CD4-positive, alpha-beta T cell treated with Interleukin-6 at 100 ng/mL for 8 hours (primary cell): Measurements from ENCODE around the gene AMDHD2.
"Not testable (repeated sequence)": the region's sequence is repeated elsewhere in the genome, so short reads cannot be mapped to it uniquely, and the experiment has no call there.

Source experiments
- DNase-seq: peaks from one replicate; pipeline ENCODE4 v3.0.0-alpha.2; 2020; ENCODE audit warnings: mixed read lengths, low spot score

AMDHD2 gene

DNA sequence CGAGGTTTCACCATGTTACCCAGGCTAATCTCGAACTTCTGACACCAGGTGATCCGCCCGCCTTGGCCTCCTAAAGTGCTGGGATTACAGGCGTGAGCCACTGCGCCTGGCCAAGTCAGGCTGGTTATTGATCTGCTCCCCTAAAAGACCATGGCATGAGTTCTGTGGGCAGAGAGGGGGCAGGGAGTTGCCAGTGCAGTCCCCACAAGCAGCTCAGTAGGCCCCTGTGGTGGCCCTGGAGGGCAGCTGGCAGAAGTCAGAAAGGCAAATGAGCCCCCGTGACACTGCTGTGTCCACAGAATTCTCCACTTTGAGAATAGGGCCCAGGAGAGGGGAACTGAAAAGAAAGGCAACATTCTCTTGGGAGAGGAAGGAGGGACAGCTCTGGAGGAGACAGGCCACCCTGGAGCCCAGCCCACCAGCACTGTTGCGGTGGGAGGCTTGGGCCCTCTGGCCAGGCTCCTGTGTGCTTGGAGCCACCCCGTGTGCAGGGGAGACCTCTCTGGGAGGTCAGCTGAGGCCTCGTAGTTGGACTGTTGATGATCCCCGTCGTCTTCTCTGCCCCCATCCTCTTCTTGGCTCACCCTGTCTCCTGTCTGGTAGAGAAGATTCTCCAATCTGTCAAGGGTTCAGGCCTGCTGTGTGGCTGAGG is 2.1 kb upstream of the AMDHD2 start:
- no peak for DNase-seq

GRCh38 chr16:2518823-2519710 is 1.1 kb upstream of the AMDHD2 start:
- peak; percentile 0 for DNase-seq

- DNase-seq: peak; percentile 1
Measured at GRCh38 chr16:2519711-2520080, 475 bp upstream of the AMDHD2 start.

DNA sequence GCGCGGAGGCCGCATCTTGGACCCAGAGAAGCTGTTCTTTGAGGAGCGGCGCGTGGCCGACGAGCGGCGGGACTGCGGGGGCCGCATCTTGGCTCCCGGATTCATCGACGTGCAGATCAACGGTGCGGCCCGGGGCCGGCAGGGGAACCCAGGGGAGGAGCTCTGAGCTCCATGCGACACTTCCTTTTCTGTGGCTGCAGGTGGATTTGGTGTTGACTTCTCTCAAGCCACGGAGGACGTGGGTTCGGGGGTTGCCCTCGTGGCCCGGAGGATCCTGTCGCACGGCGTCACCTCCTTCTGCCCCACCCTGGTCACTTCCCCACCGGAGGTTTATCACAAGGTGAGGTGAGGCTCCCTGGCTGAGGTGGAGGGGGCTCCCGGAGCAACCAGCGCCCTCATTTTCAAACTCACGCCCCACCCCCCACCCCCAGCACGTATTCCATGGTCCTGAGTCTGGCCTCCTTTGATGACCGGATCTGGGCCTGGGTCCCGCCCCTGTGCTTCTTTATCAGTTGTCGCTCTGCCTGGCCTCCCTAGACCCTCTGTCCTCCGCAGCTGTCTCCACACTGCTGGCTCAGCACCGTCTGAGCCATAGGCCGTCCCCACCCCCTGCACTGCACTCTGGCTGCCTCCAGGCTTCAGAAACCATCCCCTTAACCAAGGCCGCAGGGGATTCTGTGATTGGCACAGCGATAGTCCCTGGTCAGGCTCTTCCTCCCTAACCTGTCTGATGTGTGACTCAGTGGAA is 787 bp downstream of the AMDHD2 start:
- peak; percentile 72 for DNase-seq

DNA sequence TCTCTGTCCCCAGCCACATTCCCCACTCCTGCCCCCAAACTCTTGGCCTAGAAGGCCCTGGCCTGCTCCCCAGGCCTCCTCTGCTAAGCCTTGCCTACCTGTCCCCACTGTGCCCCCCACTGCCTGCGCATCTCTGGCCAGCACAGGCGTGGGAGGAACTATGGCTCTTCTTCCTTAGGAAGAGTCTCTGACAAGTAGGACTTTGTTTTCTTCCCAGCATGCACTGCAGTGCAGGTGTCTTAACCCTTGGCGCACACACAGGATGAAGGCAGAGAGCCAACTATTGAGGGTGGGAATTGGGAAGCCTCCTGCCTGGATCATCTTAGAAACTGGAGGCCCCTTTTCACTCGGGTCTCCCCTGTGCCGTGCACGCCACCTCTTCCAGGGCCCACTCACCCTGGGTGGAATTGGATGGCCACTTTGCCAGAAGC is 3.6 kb downstream of the AMDHD2 start:
- DNase-seq: no peak

- no peak for DNase-seq
Measured at GRCh38 chr16:2524339-2524938, 4.3 kb downstream of the AMDHD2 start.

GRCh38 chr16:2526135-2526534 is 6.0 kb downstream of the AMDHD2 start:
- peak; percentile 0 for DNase-seq

- no peak for DNase-seq
Measured at GRCh38 chr16:2527071-2527783, 7.1 kb downstream of the AMDHD2 start.

GRCh38 chr16:2527784-2528100 is 7.6 kb downstream of the AMDHD2 start:
- no peak for DNase-seq

DNA sequence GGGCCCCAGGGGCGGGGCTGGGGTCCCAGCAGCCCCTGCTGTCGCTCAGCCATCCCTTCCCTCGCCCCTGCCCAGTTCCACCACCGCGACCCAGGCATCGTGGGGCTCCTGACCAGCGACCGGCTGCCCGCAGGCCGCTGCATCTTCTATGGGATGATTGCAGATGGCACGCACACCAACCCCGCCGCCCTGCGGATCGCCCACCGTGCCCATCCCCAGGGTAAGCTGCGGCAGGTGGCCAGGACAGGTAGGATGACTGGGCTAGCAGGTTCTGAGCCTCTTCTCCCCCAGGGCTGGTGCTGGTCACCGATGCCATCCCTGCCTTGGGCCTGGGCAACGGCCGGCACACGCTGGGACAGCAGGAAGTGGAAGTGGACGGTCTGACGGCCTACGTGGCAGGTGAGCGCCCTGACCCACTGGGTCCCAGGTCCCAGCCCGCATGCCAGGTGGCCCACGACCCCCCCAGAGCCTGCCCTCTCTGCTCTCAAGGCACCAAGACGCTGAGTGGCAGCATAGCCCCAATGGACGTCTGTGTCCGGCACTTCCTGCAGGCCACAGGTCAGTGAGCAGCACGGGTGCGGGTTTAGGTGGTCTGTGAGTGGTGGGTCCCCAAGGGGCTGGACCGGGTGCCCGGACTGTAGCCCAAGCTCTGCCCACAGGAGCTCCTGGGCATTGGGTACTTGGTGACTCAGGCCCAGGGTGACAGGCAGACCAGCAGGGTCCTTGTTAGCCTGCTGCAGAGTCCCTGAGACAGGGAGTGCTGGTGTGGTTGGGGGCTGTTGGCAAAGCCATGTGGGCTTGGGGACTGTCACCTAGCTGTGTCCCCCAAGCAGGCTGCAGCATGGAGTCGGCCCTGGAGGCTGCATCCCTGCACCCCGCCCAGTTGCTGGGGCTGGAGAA is 8.2 kb downstream of the AMDHD2 start:
- no peak for DNase-seq

GRCh38 chr16:2529061-2529931 is 9.1 kb downstream of the AMDHD2 start:
- DNase-seq: peak; percentile 0

DNA sequence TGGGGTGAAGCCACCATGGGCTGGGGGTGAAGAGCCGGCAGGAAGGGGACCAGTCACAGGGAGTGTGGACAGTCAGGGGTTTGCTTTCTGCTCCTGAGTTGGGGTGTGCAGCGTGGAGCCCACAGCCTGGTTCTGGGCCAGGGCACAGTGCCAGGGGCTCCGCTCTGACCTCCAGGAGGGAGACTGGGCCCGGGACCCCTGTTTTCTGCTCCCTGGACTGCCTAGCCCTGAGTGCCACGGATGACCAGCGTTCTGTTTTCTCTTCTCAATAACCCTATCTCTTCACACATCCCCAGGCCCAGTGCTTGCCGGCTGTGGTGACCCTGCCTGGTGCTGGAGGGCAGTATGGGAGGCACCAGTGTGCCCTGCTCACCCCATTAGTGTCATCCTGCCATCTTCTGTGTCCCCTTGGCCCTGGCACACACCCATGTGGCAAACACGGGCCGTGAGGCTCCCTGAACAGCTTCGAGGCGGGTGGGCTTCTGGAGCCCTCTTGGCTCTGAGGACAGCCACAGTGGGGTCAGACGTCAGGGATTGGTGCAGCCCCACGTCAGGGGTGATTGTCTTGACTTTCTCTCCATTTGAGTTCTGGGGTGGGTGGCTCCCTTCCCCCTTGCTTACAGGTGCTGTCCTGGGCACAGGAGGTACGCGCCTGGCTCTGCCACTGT is 9.9 kb downstream of the AMDHD2 start:
- DNase-seq: peak; percentile 0

DNA sequence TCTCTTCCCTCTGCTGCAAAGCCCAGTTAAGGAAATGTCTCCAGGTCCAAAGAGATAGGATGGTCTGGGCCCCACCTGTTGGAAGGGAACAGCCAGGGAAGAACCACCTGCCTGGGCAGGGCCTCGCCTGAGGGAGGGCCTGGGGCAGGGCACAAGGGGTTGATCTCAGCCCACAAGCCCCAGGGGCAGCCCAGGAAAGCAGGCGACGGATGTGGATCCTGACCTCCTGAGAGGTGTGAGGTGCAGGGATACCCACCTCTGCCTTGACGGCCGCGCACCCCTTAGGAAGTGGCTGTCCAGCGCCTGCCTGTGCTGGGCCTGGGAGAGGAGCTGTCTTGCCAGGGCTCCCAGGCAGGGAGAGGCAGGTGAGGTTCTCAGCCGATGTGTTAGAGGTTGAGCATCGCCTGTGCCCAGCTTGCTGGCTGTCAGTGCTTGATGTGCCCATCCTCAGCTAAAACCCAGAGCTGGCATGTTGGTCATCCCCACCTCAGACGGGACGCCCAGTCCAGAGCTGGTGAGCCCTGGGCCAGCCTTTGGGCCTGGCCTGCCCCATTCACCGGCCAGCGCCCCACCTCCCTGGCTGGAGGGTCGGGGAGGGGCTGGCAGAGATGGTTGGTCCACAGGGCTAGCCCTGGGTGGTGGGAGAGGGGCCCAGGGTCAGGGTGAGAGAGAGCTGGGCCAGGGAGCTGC is 10.6 kb downstream of the AMDHD2 start:
- DNase-seq: peak; percentile 1

- DNase-seq: no peak
Measured at GRCh38 chr16:2531371-2531695, 11.2 kb downstream of the AMDHD2 start, which contains the start of gene CEMP1. TSS of gene CEMP1 (minus strand) at chr16:2531408. CDS start at chr16:2531073, 335 bp downstream.

DNA sequence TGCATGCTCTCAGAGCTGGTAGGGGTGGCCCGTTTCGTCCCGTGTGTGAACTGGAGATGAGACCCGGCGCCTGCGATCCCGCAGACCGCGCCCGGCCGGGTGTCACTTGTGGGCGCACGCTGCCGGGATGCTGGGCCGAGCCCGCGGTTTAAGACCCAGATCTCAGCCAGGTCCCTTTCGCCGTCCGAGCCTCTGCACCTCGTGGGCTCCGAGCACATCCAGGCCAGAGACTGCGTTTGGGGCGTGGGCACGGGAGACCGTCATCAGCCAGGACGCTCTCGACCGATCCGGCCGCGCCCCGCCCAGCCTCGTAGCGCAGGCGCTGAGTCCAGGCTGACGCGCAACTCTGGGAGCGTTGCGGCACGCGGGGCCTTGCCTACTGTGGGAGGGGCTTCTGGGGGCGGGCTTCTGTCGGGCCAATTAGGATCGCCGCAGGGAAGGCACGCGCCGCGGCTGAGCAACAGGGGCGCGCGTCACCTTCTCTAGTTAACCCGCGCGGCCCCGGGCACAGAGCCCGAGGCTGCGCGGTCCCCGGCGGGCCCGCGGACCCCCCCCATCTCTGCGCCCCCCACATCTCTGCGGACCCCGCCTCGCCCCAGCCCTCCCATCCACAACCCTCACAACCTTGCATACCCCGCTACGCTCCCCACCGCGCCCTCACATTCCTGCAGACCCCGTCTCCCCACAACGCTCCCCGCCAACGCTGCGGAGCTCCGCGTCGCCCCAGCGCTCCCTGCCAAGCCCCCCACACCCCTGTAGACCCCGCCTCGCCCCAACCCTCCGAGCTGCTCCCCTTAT is 11.7 kb downstream of the AMDHD2 start:
- peak; percentile 97 for DNase-seq

DNA sequence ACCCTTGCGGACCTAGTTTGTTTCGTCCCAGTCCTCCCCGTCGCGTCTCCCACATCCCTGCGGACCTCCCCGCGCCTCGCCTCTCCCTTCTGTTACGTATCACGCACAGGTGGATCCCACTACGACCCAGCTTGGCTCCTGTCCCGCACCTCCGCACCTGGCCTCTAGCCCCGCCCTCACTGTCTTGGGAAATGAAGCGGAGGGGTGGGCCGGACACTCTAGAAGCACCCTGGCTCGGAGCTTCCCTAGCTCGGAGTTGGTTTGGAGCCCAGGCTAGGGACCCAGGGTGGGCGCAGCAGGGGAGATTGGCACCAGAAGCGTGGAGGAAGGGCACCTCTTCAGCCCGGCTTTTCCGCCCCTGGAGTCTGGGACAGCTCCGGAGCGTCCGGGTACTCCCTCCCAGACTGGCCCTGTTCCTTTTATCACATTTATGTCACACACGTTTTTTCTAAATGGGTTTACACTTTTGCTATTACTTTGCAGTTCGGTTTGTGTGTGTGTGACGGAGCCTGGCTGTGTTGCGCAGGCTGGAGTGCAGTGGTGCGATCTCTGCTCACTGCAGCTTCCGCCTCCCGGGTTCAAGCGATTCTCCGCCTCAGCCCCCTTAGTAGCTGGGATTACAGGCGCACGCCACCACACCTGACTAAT is 12.4 kb downstream of the AMDHD2 start:
- peak; percentile 62 for DNase-seq

GRCh38 chr16:2533142-2533755 is 13.1 kb downstream of the AMDHD2 start:
- DNase-seq: not testable (repeated sequence)
